ENCODE measurements around the gene STK32C.
"Not testable (repeated sequence)": the region's sequence is repeated elsewhere in the genome, so short reads cannot be mapped to it uniquely, and the experiment has no call there.

STK32C gene

GRCh38 chr10:132301371-132302330, 6.1 kb downstream of the STK32C start:
- DNase-seq (ENCODE audit: low spot score): no peak

- DNase-seq (ENCODE audit: low spot score): no peak
Measured at GRCh38 chr10:132300582-132300981, 7.2 kb downstream of the STK32C start.

- no peak for DNase-seq (ENCODE audit: low spot score)
Measured at GRCh38 chr10:132299371-132300336, 8.1 kb downstream of the STK32C start.

- DNase-seq (ENCODE audit: low spot score): no peak
Measured at GRCh38 chr10:132298038-132298881, 9.5 kb downstream of the STK32C start.

GRCh38 chr10:132297526-132297925, 10.2 kb downstream of the STK32C start:
- DNase-seq (ENCODE audit: low spot score): no peak

GRCh38 chr10:132296666-132297443, 10.9 kb downstream of the STK32C start:
- no peak for DNase-seq (ENCODE audit: low spot score)

- DNase-seq (ENCODE audit: low spot score): not testable (repeated sequence)
Measured at GRCh38 chr10:132295481-132295880, 12.3 kb downstream of the STK32C start.

- DNase-seq (ENCODE audit: low spot score): no peak
Measured at GRCh38 chr10:132294561-132295318, 13.0 kb downstream of the STK32C start.

- no peak for DNase-seq (ENCODE audit: low spot score)
Measured at GRCh38 chr10:132293813-132294520, 13.8 kb downstream of the STK32C start.

- DNase-seq (ENCODE audit: low spot score): no peak
Measured at GRCh38 chr10:132293201-132293812, 14.4 kb downstream of the STK32C start.

- DNase-seq (ENCODE audit: low spot score): no peak
Measured at GRCh38 chr10:132292287-132293200, 15.2 kb downstream of the STK32C start.

GRCh38 chr10:132291826-132292225, 15.9 kb downstream of the STK32C start:
- DNase-seq (ENCODE audit: low spot score): no peak

GRCh38 chr10:132290631-132291030, 17.1 kb downstream of the STK32C start:
- DNase-seq (ENCODE audit: low spot score): no peak

- DNase-seq (ENCODE audit: low spot score): no peak
Measured at GRCh38 chr10:132289439-132289838, 18.3 kb downstream of the STK32C start.

GRCh38 chr10:132283604-132284382, 24.0 kb downstream of the STK32C start:
- DNase-seq (ENCODE audit: low spot score): no peak

- no peak for DNase-seq (ENCODE audit: low spot score)
Measured at GRCh38 chr10:132282667-132283603, 24.8 kb downstream of the STK32C start.

All from LoVo (cell line).